Suppressor macrophage (primary cell): ENCODE data around the gene HK2.
"Not testable (repeated sequence)": the region's sequence is repeated elsewhere in the genome, so short reads cannot be mapped to it uniquely, and the experiment has no call there.

ENCODE experiments used
- DNase-seq, 4 experiments: peaks; one replicate each; pipeline ENCODE4 v3.0.0-alpha.2; 2020 to 2022

The HK2 gene

GRCh38 chr2:74896232-74896631 lies 62.3 kb downstream of the HK2 start:
- DNase-seq, result no peak

GRCh38 chr2:74900225-74900624 lies 66.3 kb downstream of the HK2 start:
- not testable (repeated sequence) for DNase-seq

- DNase-seq, result no peak
These were observed 68.4 kb downstream of the HK2 start for GRCh38 chr2:74902281-74902860.

GRCh38 chr2:74906395-74906794 lies 72.5 kb downstream of the HK2 start:
- no peak for DNase-seq

- DNase-seq, result peak in 2 of 4 experiments; percentile 37 to 54
These were observed 73.6 kb downstream of the HK2 start for GRCh38 chr2:74907560-74907959.

DNA sequence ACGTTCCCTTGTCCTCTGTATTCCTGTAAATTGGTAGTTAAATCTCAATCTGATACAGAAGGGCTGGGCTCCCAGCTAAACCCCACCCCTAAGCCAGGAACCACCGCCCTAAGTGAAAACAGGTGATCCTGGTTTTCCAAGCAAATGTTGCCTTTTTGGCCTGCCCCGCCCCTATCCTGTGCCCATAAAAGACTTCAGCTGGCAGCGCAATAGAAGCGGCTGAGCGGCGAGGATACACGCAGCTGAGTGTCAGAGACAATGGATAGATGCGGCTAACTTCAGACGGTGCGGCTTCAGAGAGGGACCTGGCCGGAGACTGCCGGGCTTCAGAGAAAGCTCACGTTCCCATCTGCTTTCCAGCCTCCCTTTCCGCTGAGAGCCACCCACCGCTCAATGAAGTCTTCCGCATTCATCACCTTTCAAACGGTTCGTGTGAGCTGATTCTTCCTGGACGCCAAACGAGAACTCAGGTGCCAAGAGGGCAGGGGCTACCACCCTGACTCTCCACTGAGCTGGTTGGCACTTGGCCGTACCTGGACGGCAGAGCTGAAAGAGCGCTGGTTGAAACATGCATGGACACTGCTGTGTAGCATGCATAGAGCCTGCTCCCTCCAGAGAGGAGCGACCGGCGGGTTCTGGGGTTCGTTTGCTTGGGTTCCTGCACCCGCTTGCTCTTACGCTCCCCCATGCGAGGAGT lies 75.0 kb downstream of the HK2 start:
- DNase-seq, result no peak

DNA sequence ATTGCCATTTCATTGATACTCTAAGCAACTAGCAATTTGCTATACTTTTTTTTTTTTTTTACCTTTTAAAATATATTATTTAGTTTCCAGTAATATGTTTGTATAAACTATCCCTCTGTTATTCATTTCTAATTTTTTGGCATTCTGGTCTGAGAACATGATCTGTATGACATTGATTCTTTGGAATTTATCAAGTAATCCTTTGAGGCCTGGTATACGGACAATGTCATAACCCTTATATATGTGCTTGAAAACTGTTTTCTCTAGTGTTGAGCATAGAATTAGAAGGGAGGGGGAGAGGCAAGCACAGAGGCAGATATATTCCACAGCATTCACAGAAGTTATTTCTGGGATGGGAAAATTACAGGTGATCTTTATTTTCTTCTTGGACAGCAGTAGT lies 76.3 kb downstream of the HK2 start:
- no peak for DNase-seq

GRCh38 chr2:74911061-74911460 lies 77.1 kb downstream of the HK2 start:
- no peak for DNase-seq

- DNase-seq, result peak in 3 of 4 experiments; percentile 10 to 27 (median 15)
These were observed 81.8 kb downstream of the HK2 start for GRCh38 chr2:74915743-74916142.

GRCh38 chr2:74916394-74916793 lies 82.5 kb downstream of the HK2 start:
- DNase-seq, result no peak

DNA sequence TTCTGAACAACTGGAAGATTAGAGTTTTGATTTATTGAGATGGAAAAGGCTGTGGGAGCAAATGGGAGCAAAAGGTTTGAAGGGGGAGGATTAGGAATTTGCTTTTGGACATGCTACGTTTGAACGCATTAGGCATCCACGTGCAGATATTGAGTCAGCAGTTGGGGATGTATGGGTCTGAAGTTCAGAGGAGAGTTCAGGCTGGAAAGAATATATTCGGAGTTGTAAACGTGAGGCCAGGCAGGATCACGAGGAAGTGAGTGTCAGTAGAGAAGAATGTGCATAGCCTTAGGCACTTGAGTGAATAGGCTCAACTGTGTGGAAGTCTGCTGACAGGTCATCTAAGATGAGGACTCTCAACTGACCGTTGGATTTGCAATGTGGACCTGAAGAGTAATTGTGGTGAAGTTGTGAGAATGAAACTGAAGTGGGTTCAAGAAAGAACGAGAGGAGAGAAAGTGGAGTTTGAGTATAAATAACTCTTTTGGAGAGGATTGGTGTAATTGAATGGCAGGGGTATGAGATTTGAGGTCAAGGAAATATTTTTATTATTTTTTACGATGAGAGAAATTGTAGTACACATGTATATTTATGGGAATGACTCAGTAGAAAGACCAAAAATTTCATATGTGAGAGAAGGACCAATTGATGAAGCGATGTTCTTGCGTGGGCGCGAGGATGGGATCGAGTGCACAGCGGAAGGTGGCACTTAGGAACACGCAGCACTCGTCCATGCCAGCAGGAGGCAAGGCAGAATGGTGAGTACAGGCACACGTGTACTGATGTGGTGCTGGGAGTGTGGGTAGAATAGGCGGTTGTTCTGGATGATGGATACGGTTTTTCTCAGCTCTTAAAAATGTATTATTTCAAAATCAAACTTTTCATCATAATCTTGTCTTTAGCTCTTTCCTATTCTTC lies 84.0 kb downstream of the HK2 start:
- no peak for DNase-seq

DNA sequence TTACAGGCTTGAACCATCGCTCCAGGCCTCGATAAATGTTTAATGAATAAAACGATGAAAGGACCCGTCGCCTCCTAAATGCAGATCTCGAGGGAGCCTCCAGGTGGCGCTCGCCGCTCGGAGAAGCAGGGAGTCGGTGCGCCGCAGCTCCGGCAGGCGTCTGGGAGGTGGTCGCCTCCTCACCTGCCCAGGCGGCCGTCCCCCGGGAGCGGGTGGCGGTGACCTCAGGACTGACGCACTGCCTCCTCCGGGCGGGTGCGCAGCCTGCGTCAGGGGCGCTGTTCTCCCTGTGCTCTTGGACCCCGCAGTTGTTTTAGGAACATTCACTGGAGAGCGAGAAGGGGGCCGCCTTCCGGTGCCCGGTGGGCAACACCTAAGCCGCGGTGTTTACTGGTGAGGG lies 85.9 kb downstream of the HK2 start:
- peak; percentile 64 to 78 (median 74) for DNase-seq

DNA sequence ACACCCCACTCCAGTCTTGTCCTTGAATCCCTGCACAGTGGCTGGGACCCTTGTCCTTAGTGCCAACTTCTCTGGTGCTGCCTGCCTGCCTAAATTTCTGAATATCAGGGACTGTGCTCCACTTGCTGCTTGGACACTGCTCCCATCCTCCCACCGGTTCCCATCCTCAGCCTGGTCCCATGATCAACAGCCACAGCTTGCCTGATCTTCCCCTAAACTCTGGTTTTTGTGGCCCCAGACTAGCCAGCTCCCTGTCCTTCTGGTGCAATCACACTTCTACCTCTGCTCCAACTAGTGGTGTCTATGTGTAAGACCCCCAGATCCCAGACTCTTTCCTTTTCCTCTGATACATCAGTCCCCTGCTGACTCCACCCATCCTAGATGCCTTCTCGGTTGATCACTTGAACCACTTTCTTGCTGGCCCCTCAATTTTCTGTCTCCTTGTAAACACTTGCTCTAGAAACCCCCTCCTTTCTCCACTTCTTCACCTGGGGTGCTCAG lies 87.4 kb downstream of the HK2 start:
- DNase-seq, result no peak

- DNase-seq, result peak; percentile 65 to 91 (median 82)
These were observed 88.8 kb downstream of the HK2 start for GRCh38 chr2:74922592-74923227.

DNA sequence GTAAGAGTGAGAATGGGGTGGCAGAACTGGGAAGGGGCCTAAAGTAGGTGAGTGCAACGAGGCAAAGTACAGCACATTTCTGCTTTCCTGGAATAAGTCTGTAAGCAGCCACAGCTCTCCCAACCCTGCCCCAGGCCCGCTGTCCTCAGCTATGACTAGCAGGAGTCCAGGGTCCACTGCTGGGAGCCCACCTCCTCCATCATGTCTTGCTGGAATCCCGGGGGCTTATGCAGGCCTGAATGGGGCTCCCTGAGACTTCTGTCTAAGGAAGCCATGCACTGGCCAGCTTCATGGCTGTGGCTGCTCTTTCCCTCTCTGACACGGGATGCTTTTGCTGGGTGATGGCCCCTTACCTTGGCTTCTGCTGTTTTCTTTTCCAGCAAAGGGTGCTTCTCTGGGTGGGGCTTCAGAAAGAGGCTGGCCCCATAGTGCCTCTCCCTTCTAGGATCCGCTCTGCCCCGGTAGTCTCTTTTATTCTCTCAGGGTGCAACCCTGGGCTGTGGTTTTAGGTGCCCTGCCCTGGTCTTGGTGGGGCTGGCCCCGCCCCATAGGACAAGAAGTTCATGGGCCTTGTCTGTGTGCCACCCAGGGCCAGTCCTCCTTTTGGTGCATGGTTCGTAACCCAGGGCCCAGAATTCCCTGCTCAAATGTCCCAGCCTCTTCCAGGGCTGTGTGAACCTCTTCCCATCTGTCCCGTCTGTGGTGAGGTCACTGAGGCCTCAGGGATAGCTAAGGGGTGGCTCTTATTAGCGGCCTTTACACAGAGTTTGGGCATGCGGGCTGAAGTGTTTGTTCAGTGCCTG lies 90.7 kb downstream of the HK2 start:
- no peak for DNase-seq

GRCh38 chr2:74925361-74925786 lies 91.4 kb downstream of the HK2 start:
- no peak for DNase-seq

- no peak for DNase-seq
These were observed 93.7 kb downstream of the HK2 start for GRCh38 chr2:74927621-74928020.

- DNase-seq, result no peak
These were observed 97.0 kb downstream of the HK2 start for GRCh38 chr2:74930811-74931486.

DNA sequence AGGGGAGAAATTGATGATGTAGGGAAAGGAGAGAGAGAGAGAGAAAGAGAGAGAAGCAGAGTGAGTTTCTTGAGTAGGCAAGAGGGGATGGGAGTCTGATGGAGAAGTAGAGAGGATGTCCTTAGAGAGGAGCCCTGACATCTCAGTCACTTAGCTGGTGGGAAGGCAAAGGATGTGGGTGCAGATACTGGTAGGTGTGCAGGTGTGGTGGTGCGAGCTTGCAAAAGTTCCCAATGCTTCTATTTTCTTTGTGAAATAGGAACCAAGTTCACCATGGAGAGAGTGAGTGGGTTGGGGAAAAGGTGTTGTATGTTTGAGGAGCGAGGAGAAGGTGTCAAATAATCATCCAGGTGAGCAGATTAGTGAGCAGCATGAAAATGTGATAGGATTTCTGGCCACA lies 98.0 kb downstream of the HK2 start:
- DNase-seq, result no peak

- DNase-seq, result no peak
These were observed 102.1 kb downstream of the HK2 start for GRCh38 chr2:74935975-74936391.

- DNase-seq, result no peak
These were observed 103.4 kb downstream of the HK2 start for GRCh38 chr2:74937221-74937880.
